OCI-M1 (cell line): ENCODE data around the gene OPTC.

Source experiments
- DNase-seq: peaks from one replicate; lab custom pipeline; 2025; lab: John Stamatoyannopoulos, UW

OPTC gene

GRCh38 chr1:203492082-203492747 lies 1.7 kb upstream of the OPTC start:
- DNase-seq, result no peak

GRCh38 chr1:203492748-203493130 lies 1.2 kb upstream of the OPTC start:
- DNase-seq, result no peak

GRCh38 chr1:203495845-203496244 lies 1.9 kb downstream of the OPTC start:
- DNase-seq, result no peak

- no peak for DNase-seq
Measured at GRCh38 chr1:203497269-203497777, 3.4 kb downstream of the OPTC start.

- no peak for DNase-seq
Measured at GRCh38 chr1:203499643-203500278, 5.8 kb downstream of the OPTC start.

GRCh38 chr1:203500279-203500678 lies 6.3 kb downstream of the OPTC start:
- DNase-seq, result no peak

GRCh38 chr1:203503836-203504235 lies 9.9 kb downstream of the OPTC start:
- DNase-seq, result no peak

GRCh38 chr1:203504400-203505250 lies 10.7 kb downstream of the OPTC start:
- DNase-seq, result peak; percentile 86

- no peak for DNase-seq
Measured at GRCh38 chr1:203505526-203506204, 11.7 kb downstream of the OPTC start.

GRCh38 chr1:203506858-203507626 lies 13.1 kb downstream of the OPTC start:
- DNase-seq, result no peak

GRCh38 chr1:203507759-203508158 lies 13.8 kb downstream of the OPTC start:
- DNase-seq, result no peak

GRCh38 chr1:203508463-203509073 lies 14.6 kb downstream of the OPTC start:
- no peak for DNase-seq

GRCh38 chr1:203509135-203509534 lies 15.2 kb downstream of the OPTC start:
- DNase-seq, result no peak

- DNase-seq, result no peak
Measured at GRCh38 chr1:203511513-203511912, 17.6 kb downstream of the OPTC start.

- DNase-seq, result no peak
Measured at GRCh38 chr1:203511930-203512329, 18.0 kb downstream of the OPTC start.

- DNase-seq, result no peak
Measured at GRCh38 chr1:203512517-203512847, 18.5 kb downstream of the OPTC start.

GRCh38 chr1:203512848-203513584 lies 19.1 kb downstream of the OPTC start:
- peak; percentile 20 for DNase-seq

- no peak for DNase-seq
Measured at GRCh38 chr1:203513585-203514031, 19.7 kb downstream of the OPTC start.

GRCh38 chr1:203516184-203516583 lies 22.2 kb downstream of the OPTC start:
- DNase-seq, result no peak

- DNase-seq, result no peak
Measured at GRCh38 chr1:203516906-203517305, 23.0 kb downstream of the OPTC start.
